GM19351 (cell line): ENCODE measurements around the gene ZBTB12.
A peak's percentile ranks its signal among the peaks of the same experiment; 100 is the strongest.

Source experiments
- ATAC-seq: cut with Tn5 transposase; IDR thresholded peaks from one replicate; pipeline ENCODE4 v1.9.1; 2021; ENCODE audit warnings: mild to moderate bottlenecking, moderate library complexity; ENCODE audit not compliant: unreplicated experiment

ZBTB12 gene

DNA sequence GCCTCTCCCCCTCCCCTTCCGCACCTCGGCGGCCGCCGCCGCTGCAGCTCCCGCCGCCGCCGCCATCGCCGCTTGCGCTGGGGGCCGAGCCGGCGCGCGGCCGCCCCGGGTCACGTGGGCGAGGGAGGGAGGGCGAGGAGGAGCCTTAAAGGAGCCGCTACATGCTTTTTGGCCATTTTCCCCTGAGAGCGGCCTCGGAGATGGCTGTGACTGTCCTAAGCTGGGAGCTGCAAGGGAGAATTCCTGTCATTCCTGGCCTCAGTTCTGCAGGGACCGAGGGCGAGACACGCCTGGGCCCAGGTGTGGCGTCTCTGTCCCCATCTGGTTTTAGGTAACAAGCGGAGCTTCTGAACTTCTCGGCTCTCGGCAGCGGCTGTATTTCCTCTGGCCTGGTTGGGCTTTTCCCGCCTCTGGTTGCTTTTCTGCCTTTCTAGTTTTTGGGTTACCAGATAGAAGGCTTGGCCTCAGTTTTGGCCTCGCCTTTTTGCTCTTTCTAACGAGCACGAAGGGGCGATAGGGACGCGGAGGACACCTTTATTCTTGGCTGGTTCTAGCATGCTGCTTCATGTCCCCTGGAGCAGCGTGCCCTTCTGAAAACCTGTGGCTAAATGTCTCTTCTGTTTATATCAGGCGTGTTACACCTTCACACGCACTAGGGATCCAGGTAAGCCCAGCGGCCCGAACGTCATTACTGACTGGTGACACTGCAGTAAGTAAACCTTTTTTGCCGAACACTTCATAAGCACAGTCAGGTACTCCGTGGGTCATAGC, 4.1 kb downstream of the ZBTB12 start, which contains the start of gene EHMT2:
EHMT2 (minus strand) TSS at position 87 of the 771 bp plus-strand sequence; CDS start at position 66, 21 bp downstream.
- ATAC-seq: peak; percentile 57

DNA sequence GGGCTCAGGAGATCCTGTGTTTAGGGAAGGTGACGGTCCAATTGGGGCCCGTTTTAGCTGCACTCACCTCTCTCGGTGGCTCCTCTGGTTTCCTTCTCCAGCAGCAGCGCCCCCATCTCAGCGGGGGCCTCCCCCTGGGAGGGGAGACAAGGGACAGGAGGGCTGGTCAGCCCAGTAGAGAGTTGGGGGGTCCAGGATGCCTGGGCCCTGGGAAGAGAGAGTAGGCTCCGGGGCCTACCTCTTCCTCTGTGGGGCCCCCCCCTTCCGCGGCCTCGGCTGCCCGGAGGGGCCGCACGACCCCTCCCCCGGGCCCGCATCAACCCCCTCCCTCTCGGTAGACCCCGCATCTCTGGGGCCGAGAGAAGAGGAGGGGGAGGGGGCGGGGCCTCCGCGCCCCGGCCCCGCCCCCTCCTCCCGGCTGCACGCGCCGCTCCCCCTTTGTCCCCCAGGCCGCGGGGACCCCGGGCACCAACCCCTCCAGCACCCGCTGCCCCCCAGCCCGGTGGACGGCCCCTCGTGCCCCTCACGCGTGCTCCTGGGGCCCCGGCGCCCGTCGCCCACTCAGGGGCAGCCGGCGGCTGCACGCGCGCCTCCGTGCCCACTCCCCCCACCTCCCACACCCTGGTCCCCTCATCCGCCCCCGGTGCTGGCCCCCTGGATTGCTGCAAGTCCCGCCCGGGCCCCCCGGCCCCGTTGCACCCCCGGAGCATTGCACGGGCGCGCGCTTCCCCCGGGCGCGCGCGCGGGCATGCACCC, 4.9 kb downstream of the ZBTB12 start:
- ATAC-seq: no peak

DNA sequence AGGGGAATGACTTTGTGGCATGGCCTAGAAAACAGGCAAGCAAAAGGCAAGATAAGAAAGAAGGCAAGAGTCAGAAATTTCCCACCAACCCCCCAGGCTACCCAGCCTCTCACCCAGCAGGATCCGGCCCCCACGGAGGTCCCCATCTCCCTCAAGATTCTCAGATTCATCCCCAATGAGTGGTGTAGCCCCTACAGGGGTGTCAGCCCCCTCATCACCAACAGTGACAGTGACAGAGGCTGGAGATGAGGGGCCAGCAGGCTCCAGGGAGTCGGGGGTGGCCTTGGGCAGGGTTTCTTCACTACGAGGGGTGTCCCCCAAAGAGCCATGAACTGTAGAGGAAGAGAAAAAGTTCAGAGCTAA, 5.4 kb downstream of the ZBTB12 start:
- no peak for ATAC-seq

DNA sequence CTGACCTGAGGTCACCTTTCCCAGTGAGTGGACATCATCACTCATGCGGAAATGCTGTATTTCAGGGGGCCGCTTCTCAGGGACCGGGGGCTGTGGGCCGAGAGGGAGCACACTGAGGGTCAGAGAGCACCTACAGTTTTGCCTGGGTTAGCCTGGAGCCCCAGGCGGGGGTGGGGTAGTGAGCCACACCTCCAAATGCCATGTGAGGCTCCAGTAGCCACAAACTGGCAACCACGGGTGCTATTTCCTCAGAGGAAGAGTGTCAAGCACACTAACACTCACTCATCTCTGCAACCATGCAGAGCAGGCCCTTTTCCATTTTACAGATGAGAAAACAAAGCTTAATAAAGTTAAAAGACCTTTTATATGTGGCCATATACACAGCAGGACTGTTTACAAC, 9.1 kb downstream of the ZBTB12 start:
- ATAC-seq: no peak

GRCh38 chr6:31889331-31889972, 12.4 kb downstream of the ZBTB12 start:
- no peak for ATAC-seq

DNA sequence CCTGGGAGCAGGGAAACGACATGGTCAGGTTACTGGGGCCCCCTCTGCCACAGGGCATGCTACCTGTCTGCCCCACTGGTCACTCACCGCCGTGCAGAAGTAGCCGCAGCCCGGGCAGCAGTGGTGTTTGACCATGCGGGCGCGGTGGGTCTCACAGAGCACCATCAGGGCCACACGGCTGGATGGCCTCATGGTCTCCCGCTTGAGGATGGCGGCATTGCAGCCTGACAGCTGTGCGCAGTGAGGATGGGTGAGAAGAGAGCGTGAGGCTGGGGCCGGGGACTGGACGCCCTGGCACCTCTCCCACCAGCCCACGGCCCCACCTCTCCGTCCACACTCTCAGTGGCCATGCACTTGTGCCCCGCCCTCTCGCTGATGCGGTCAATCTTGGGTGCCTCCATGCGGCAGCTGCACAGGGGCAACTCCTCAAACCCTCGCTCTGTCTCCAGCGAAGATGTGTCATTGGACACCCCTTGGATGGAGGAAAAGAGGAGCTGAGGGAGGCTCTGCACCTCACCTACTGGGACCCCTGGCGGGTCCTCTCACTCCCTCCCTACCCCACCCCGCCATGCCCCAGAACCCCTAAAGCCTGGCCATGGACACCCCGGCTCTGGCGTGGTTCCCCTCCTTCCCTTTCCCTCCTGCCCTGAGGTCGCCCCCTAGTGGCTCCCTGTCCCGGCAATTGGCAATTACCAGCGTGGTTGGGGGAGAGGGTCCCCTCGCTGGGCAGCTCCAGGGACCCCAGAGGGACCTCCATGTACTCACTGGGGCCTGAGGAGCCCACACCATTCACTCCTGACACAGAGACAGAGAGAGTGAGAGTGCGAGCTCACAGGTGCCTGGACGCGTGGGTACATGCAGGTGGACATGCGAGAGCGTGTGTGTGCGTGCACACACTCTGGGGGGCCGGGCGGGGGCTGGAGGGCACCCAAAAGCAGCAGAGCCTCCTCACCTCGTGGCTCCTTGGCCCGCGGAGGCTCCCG, 13.3 kb downstream of the ZBTB12 start:
- ATAC-seq: no peak

GRCh38 chr6:31887173-31888007, 14.5 kb downstream of the ZBTB12 start:
- ATAC-seq: no peak

DNA sequence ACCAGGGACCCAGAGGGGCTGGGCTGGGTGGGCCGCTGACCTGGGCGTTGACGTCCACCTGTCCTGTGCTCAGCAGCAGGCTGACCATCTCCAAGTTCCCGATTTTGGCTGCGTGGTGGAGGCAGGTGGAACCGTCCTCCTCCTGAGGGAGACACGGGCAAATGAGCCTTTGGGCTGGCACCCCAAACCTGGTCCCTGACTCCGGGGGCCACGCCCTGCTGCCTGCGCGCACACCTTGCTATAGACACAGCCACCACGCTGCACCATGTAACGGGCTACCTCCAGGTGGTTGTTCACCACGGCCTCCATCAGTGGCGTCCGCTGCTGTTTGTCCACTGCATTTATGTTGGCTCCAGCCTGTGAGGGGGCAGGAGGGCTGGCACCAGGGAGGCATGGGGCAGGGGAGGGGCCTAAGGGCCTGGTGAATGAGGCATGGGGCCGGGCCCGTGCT, 15.3 kb downstream of the ZBTB12 start:
- no peak for ATAC-seq

GRCh38 chr6:31884528-31885035, 17.3 kb downstream of the ZBTB12 start:
- no peak for ATAC-seq

DNA sequence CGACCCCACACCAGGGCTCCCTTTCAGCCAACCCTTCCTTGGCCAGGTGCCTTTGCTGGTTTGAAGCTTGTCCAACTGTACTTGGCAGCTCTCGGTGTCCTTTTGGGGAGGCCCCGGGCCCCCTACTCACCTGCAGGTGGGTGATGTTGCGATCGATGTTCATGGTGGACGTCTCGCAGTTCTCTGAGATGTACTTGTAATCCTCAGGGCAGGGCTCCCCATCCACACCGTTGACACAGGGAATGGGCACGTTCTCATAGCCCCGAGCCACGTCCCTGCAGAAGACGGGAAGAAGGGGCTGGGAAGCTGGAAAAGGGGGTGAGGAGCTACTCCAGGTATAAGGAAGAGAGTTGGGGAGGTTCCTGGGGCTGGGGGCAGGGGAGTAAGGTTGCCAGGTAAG, 18.2 kb downstream of the ZBTB12 start:
- no peak for ATAC-seq

GRCh38 chr6:31882344-31882743, 19.5 kb downstream of the ZBTB12 start:
- ATAC-seq: no peak

- ATAC-seq: no peak
Observed at GRCh38 chr6:31881136-31881859, 20.6 kb downstream of the ZBTB12 start.

DNA sequence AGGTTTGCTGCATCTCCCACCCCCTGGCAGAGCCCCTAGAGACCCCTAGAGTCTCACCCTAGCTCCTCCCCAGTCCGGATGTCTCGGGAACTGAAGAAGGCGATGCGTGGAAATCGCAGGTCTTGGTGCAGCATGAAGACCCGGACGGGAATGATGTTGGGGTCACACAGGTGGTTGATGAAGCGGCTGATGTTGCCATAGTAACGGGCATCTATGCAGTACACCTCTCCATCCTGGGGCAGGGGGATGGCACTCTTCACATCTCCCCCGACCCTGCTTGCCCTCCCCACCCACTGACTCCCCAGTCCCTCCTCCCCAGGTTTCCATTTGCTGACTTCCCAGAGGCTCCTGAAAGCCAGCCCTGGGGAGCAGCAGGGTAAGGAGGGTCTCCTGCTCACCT, 21.3 kb downstream of the ZBTB12 start:
- ATAC-seq: no peak

- ATAC-seq: no peak
Observed at GRCh38 chr6:31879901-31880300, 22.0 kb downstream of the ZBTB12 start.

- no peak for ATAC-seq
Observed at GRCh38 chr6:31879143-31879542, 22.7 kb downstream of the ZBTB12 start.

DNA sequence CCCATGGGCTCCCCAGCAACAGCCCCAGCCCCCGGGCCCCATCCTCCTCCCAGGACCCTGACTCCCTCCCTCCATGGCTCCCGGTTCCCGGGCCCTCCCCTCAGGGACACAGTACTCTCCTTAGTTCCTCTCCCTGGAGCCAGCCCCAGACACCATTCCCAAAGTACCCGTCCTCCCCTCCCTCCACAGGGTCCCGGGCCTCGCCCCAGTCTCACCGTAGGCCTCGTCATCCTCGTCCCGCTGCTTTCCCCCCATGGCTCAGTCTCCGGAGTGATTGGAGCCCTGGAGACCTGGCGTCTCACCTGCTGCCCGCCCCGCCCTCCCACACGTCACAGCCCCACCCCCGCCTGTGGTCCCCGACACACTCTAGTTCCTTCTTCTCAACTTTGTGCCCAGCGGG, 23.2 kb downstream of the ZBTB12 start, which contains the start of gene SLC44A4:
SLC44A4 (minus strand) TSS at position 272 of the 400 bp plus-strand sequence; CDS start at position 255, 17 bp downstream.
- ATAC-seq: no peak

- no peak for ATAC-seq
Observed at GRCh38 chr6:31878222-31878621, 23.7 kb downstream of the ZBTB12 start.

DNA sequence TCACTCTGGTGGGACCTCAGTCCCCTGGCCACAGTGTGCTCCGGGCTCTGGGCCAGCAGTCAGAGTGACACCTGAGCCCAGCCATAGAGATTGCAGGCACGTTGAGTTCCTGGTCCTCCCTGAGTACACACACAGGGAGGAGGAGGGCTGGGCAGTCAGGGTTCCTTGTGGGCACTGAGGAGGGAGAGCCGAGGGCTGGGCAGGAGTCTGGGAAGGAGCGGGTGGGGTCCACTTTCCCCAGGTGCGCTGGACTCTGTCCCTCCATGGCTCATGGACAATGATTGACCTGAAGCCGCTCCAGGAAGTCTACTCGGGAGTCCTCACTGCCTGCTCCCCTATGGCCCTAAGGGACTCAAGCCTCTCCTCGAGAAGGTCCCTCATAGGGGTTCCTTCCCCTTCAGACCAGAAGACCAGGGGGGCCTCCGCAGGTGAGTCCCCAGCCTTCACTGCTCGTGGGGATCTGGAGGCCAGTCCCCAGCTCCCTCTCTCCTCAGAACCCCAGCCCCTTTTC, 24.2 kb downstream of the ZBTB12 start:
- no peak for ATAC-seq
